GM23338 (cell line): ENCODE results near the gene KAT2A. TPM values are rescaled to one million over a fixed set of nuclear protein-coding genes. Genes with fewer than 3 reads are reported as not detected.

Source experiments
- ATAC-seq: fragments of 200-7000 bp; cut with Tn5 transposase; 3 replicates; pipeline ENCODE4 v1.9.1; 2020
- DNase-seq: peaks from one replicate; pipeline ENCODE4 v3.0.0-alpha.2; 2015; ENCODE audit warnings: low spot score
- H2AFZ ChIP-seq: fragments of 200-600 bp; sonication (generic); 2 replicates; pipeline ENCODE4 v1.8.0; 2016; ENCODE audit warnings: antibody characterized with exemption, mild to moderate bottlenecking, moderate library complexity
- H3F3A ChIP-seq: fragments of 200-600 bp; sonication (generic); replicated peaks from 2 replicates; pipeline ENCODE4 v1.8.0; 2017; ENCODE audit warnings: antibody characterized with exemption, mixed run types, low read depth
- H3K27ac ChIP-seq: fragments of 200-600 bp; sonication (generic); 2 replicates; pipeline ENCODE4 v1.6.1; 2016; ENCODE audit warnings: low read depth
- H3K27me3 ChIP-seq: fragments of 200-600 bp; sonication (generic); 2 replicates; pipeline ENCODE4 v1.8.0; 2016; ENCODE audit warnings: mild to moderate bottlenecking, mixed run types, moderate library complexity; ENCODE audit not compliant: insufficient read depth
- H3K36me3 ChIP-seq: fragments of 200-600 bp; sonication (generic); 2 replicates; pipeline ENCODE4 v1.8.0; 2016; ENCODE audit warnings: mild to moderate bottlenecking; ENCODE audit not compliant: insufficient read depth
- H3K4me1 ChIP-seq: fragments of 200-600 bp; sonication (generic); 2 replicates; pipeline ENCODE4 v1.8.0; 2016; ENCODE audit warnings: mild to moderate bottlenecking, moderate library complexity; ENCODE audit not compliant: insufficient read depth
- H3K4me2 ChIP-seq: fragments of 200-600 bp; sonication (generic); 2 replicates; pipeline ENCODE4 v1.7.1; 2017; ENCODE audit warnings: mixed run types
- H3K4me3 ChIP-seq: fragments of 200-600 bp; sonication (generic); 2 replicates; pipeline ENCODE4 v1.6.1; 2016; ENCODE audit warnings: mixed run types
- H3K79me2 ChIP-seq: fragments of 200-600 bp; sonication (generic); replicated peaks from 2 replicates; pipeline ENCODE4 v1.8.0; 2017; ENCODE audit warnings: mild to moderate bottlenecking; ENCODE audit not compliant: insufficient read depth
- H3K9me2 ChIP-seq: fragments of 200-600 bp; sonication (generic); 2 replicates; pipeline ENCODE4 v1.8.0; 2017; ENCODE audit not compliant: insufficient read depth
- H4K20me1 ChIP-seq: fragments of 200-600 bp; sonication (generic); replicated peaks from 2 replicates; pipeline ENCODE4 v1.8.0; 2017; ENCODE audit warnings: mild to moderate bottlenecking; ENCODE audit not compliant: insufficient read depth
- H3K27ac Mint-ChIP-seq: 2 replicates; pipeline ENCODE4 v1.8.0; 2020; ENCODE audit warnings: inconsistent platforms, mild to moderate bottlenecking, moderate library complexity, mixed read lengths
- H3K27me3 Mint-ChIP-seq: 3 replicates; pipeline ENCODE4 v1.8.0; 2022; ENCODE audit warnings: low read depth, mild to moderate bottlenecking, moderate library complexity, mixed read lengths, inconsistent platforms; ENCODE audit not compliant: insufficient read depth, poor library complexity
- H3K36me3 Mint-ChIP-seq: 3 replicates; pipeline ENCODE4 v1.8.0; 2021; ENCODE audit warnings: low read depth, mild to moderate bottlenecking, inconsistent platforms, moderate library complexity, mixed read lengths
- H3K4me1 Mint-ChIP-seq: 3 replicates; pipeline ENCODE4 v1.8.0; 2020; ENCODE audit warnings: mild to moderate bottlenecking, inconsistent platforms, mixed read lengths
- H3K4me3 Mint-ChIP-seq: 3 replicates; pipeline ENCODE4 v1.8.0; 2021; ENCODE audit warnings: moderate library complexity, mild to moderate bottlenecking, inconsistent platforms, mixed read lengths
- H3K9me3 Mint-ChIP-seq: 3 replicates; pipeline ENCODE4 v1.8.0; 2020; ENCODE audit warnings: moderate library complexity, mild to moderate bottlenecking, inconsistent platforms, mixed read lengths
- CTCF ChIP-seq, 2 experiments: fragments of 200-600 bp in 1 of 2; sonication (generic) in 1 of 2; conservative IDR thresholded peaks; 2 replicates each; pipeline versions ENCODE4 v1.5.1 to v1.6.1; 2016 to 2017; ENCODE audit warnings: antibody characterized with exemption in 2 of 2, low read depth in 2 of 2, mild to moderate bottlenecking in 2 of 2, moderate library complexity in 1 of 2
- EZH2 ChIP-seq: fragments of 200-600 bp; sonication (generic); IDR thresholded peaks from one replicate; pipeline ENCODE4 v1.8.0; 2017; ENCODE audit warnings: antibody characterized with exemption, mild to moderate bottlenecking, low read depth; ENCODE audit not compliant: unreplicated experiment
- JUNB ChIP-seq: IDR thresholded peaks from one replicate; pipeline ENCODE4 v1.6.1; 2016; ENCODE audit warnings: antibody characterized with exemption; ENCODE audit not compliant: unreplicated experiment
- NANOG ChIP-seq: IDR thresholded peaks from 2 replicates; pipeline ENCODE4 v1.6.1; 2016; ENCODE audit warnings: antibody characterized with exemption, borderline replicate concordance
- ZNF114 ChIP-seq: fragments of 250-450 bp; sonication (Bioruptor Pico); IDR thresholded peaks from 2 replicates; pipeline ENCODE4 v1.5.0; 2020; ENCODE audit warnings: mild to moderate bottlenecking, moderate library complexity
- ZNF462 ChIP-seq: fragments of 250-450 bp; sonication (Bioruptor Pico); IDR thresholded peaks from 2 replicates; pipeline ENCODE4 v1.5.0; 2020; ENCODE audit warnings: mild to moderate bottlenecking, moderate library complexity
- polyA plus RNA-seq: library from polyadenylated mRNA; unstranded; fragments of >200 nt; fragmentation: Nextera tagmentation; extraction: Ambion mirVana; gene quantifications from 2 replicates; pipeline ENCODE4 v1.2.1, GENCODE V29; 2016
- total RNA-seq: library from RNA; depleted of rRNA; stranded (reverse); fragments of >200 nt; shearing (Covaris generic); gene quantifications from 2 replicates; pipeline ENCODE4 v1.2.3, GENCODE V29; 2014

KAT2A gene
- total and polyA plus RNA-seq, 2 experiments from 2014 or later = 13.9 to 25.2 TPM

GRCh38 chr17:42119301-42119700, 1.9 kb downstream of the KAT2A start (continued):
- TF ChIP-seq NANOG (no peak), EZH2 (no peak), ZNF114 (CRISPR knock-in tag) (no peak), JUNB (no peak), ZNF462 (CRISPR knock-in tag) (no peak)

DNA sequence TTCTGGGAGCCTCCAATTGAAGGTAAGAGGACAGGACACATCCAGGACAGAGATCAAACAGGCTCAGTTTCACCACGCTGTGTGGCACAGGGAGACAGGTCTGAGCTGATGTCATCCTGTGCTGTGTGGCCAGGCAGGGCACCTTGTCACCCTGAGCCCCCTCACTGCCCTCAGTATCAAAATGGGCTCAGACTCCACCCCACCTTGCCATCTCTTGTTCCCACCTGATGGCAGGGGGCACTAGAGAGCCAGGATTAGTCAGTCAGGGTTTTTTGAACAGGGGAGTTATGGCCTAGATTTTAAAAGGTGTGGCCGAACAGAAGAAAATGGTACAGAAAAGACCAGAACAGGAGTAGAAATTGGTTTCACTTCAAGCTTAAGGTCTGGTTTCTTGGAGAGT, 2.6 kb downstream of the KAT2A start:
- Mint-ChIP-seq H3K9me3 (no peaks in the 10 kb centered on the region; the same call in 2 of the 3 replicates), H3K36me3 (peaks cover 32% of the 10 kb centered on the region), H3K4me1 (peaks cover 25% of the 10 kb centered on the region), H3K27me3 (peaks cover 25% of the 10 kb centered on the region), H3K27ac (no peak overlapping the region), H3K4me3 (peak overlapping the region; percentile 25; the same call in 2 of the 3 replicates)
- no peak overlapping the region for H3K4me2 ChIP-seq
- no peaks in the 10 kb centered on the region for H3K27me3 ChIP-seq
- no peak overlapping the region for H3K27ac ChIP-seq
- H3K36me3 ChIP-seq = no peaks in the 10 kb centered on the region
- H3K4me3 ChIP-seq = no peak overlapping the region
- no peaks in the 10 kb centered on the region for H3K9me2 ChIP-seq
- no peak overlapping the region for H2AFZ ChIP-seq
- DNase-seq (peak; percentile 76), ATAC-seq (no peak)
- TF ChIP-seq CTCF (conservative IDR thresholded peaks at IDR 0.05; ENCODE audit: low read depth in 2 of 2) (peak; percentile 65 to 78), ZNF462 (CRISPR knock-in tag) (no peak)
- H3F3A ChIP-seq = peaks cover 12% of the 10 kb centered on the region; the same call in 1 of the 2 replicates
- H3K4me1 ChIP-seq = peaks cover 19% of the 10 kb centered on the region; the same call in 1 of the 2 replicates
- H4K20me1 ChIP-seq = 0 out of 2 replicates have a peak, but pooled peaks cover 5% of the 10 kb centered on the region
- no peaks in the 10 kb centered on the region for H3K79me2 ChIP-seq
